GM10847 (cell line): ENCODE data around the gene CDK16.

ENCODE experiments used
- POLR2A ChIP-seq: IDR thresholded peaks from 2 replicates; pipeline ENCODE4 v1.6.1; 2011; ENCODE audit not compliant: insufficient read length; ENCODE audit errors: extremely low read depth

Gene CDK16

GRCh38 chrX:47214435-47215077 lies 3.9 kb upstream of the CDK16 start:
- no peak for TF ChIP-seq POLR2A

DNA sequence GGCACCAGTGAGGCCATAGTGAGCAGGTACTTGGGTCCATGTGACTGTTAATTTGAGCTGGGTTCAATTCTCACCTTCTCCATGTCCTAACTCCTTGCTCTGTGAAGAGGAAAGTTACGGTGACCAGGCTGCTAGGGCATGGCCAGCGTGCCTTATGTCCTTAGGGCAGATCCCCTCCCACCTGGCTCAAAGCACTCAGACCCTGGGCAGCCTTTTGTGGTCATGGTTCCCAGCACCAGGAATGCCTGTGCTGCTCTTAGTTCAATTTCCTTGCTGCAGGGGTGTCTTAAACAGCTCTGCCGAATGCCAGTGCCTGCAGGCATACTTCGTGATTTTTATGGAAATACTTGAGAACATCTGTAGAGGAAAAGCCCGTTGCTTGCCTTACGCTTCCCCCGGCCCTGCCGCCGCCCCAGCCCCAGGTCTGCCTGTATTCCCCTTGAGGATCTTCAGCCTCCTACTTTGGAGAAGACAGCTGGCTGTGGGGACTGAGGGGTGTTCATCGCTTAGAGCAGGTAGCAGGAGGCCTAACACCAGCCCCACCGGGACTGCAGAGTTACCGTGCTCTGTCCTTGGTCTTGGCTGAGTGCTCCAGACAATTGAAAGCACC lies 3.1 kb upstream of the CDK16 start:
- no peak for TF ChIP-seq POLR2A

DNA sequence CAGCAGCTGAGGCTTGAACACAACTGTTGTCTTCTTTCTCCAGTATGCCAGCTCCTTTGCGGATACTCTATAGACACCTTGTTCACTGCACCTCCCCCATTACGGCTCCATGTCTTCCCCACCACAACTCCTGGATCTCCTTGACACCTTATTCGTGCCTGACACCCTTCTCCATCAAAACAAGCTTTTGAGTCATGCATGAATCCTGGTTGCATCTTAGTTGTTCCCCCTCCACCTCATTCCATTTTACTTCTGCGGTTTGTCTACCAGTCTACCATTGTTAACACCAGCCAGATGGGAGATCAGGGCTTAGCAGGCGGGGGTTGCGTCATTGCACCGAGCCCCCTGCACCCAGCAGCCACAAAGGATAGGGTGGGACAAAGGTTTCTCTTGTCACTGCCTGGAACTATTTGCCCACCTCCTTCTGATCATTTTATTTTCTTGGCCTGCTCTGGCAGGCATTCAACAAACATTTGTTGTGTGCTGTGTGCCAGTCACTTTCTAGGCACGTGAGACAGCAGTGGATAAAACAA lies 2.0 kb upstream of the CDK16 start:
- TF ChIP-seq POLR2A, result no peak

GRCh38 chrX:47217121-47217851 lies 1.2 kb upstream of the CDK16 start:
- peak; percentile 10 for TF ChIP-seq POLR2A

DNA sequence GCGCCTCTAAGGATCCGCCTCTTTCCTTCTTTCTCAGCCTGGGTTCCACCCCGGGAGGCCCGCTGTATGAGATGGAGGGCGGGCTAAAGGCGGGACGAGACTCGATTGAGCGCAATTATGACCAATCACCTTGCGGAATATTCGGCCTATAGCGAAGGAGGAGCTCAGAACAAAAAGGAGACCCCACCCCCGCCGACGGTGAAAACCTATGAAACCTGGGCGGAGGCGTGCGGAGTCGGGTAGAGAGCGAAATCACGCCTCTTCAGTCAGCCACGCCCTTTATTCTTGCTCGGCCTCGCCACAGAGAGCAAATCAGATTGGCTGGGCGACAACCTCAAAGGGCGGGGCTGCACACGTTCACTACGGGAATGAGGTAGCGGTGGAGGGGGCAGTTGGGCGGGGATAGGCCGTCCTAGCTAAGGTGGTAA lies 615 bp upstream of the CDK16 start:
- TF ChIP-seq POLR2A, result peak; percentile 16

DNA sequence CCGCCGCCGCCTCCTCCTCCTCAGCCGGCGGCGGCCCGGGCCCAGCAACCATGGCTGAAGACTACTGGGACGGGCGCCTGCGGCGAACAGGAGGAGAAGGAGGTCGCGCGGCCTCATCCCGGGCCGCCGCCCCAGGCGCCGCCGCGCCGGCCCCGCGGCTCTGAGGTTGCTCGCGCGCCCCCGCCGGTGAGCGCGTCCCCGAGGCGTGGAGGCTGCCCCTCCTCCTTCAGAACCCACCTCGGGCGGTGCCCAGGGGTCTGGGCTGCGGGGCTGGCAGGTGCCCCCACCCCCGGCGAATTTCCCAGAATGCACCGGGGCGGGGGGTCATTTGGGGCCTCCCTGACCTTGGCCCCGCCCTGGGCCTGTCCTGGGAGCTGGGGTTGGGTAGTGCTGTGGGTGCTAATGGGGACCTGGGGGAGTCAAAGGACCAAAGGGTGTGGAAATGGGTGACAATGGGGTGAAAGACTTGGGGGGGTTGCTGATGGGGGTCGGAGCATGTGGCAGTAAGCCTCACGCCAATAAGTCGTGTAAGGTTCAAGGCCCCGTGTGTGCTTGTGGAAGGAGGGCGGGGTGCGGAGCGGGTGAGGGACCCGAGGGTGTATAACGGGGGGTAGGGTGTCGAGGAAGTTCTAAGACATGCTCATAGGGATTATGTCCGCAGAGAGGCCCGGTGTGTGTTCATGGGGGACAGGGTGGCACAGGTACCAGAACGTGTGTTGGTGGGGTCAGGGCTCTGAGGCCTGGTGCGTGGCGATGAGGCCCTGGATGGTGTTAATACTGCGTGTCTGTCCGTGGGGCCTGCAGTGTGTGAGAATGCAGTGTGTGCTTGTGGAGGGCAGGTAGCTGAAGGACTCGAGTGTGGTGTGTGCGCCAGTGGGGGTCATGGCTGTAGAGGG lies 687 bp downstream of the CDK16 start:
- no peak for TF ChIP-seq POLR2A

DNA sequence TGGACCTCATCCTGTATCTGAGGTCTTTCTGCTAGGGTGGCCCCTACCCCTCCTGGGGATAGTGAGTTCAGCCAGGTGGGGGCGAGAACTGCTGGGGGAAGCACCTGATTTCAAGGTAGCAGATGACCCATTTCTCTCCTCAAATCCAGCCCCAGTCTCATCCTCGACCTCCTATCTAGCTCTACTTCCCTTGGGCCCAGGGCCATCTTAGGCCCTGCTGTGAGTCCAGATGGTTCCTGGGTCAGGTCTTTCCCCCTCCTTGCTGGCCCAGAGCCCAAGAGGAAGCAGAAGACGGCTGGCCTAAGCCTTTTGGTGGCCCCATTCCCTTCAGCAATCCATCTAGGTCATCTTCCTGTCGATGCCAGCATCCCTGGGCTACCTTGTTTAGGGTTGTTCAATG lies 3.3 kb downstream of the CDK16 start:
- no peak for TF ChIP-seq POLR2A

GRCh38 chrX:47222751-47223350 lies 4.4 kb downstream of the CDK16 start:
- no peak for TF ChIP-seq POLR2A

- TF ChIP-seq POLR2A, result no peak
Measured at GRCh38 chrX:47223476-47224250, 5.2 kb downstream of the CDK16 start.

- no peak for TF ChIP-seq POLR2A
Measured at GRCh38 chrX:47224266-47224895, 5.9 kb downstream of the CDK16 start.

DNA sequence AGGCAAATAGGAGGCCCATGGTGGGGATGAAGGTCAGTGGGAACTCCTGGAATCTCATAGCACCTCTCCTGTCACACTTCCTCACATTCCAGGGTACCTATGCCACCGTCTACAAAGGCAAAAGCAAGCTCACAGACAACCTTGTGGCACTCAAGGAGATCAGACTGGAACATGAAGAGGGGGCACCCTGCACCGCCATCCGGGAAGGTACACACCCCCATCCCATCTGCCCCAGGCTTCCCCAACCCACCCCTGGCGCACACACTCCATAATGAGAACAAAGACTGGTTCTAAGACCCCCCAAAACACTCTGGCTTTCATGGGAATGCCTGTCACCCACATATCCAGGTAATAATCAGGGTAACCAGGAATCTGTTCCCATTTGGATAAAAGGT lies 6.4 kb downstream of the CDK16 start:
- no peak for TF ChIP-seq POLR2A

GRCh38 chrX:47226071-47226470 lies 7.6 kb downstream of the CDK16 start:
- TF ChIP-seq POLR2A, result no peak

DNA sequence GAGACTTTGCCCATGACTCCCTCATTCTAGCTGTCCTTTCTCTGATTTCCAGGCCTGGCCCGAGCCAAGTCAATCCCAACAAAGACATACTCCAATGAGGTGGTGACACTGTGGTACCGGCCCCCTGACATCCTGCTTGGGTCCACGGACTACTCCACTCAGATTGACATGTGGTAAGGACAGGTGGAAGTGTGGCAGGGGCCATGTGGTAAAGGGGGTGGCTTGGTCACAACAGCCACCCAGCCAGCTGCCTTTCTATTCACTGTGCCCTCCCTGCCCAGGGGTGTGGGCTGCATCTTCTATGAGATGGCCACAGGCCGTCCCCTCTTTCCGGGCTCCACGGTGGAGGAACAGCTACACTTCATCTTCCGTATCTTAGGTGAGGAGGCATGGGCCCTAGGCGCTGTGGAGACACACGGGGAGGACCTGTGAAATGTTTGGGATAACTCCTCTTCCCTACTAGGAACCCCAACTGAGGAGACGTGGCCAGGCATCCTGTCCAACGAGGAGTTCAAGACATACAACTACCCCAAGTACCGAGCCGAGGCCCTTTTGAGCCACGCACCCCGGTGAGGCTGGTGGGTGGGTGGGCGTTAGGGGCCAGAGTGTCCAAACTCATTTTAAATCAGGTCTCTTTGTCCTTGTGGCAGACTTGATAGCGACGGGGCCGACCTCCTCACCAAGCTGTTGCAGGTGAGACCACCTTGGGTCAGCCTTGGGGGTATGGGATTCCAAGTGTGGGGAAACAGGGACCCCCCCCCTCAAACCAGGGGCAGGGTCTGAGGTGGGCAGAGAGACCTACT lies 8.3 kb downstream of the CDK16 start:
- no peak for TF ChIP-seq POLR2A

GRCh38 chrX:47227334-47227583 lies 8.8 kb downstream of the CDK16 start:
- TF ChIP-seq POLR2A, result no peak
